GM19372 (cell line): Measurements from ENCODE around the gene RPUSD4.
"Not testable (repeated sequence)": the region's sequence is repeated elsewhere in the genome, so short reads cannot be mapped to it uniquely, and the experiment has no call there.

Source experiments
- ATAC-seq: cut with Tn5 transposase; IDR thresholded peaks from one replicate; pipeline ENCODE4 v1.9.1; 2021; ENCODE audit warnings: mild to moderate bottlenecking, low read depth, moderate library complexity; ENCODE audit not compliant: unreplicated experiment

RPUSD4 gene

GRCh38 chr11:126211236-126212088, at the start of gene RPUSD4, which contains the start of gene FAM118B:
Gene RPUSD4, minus strand, starts transcription at chr11:126211650. Its CDS starts 12 bp downstream, at chr11:126211638.
Gene FAM118B, plus strand, starts transcription at chr11:126211782. Its CDS starts 23,220 bp downstream, at chr11:126235002.
- ATAC-seq = peak; percentile 95

GRCh38 chr11:126257764-126258163, 46.3 kb upstream of the RPUSD4 start:
- ATAC-seq = no peak

- no peak for ATAC-seq
Observed at GRCh38 chr11:126257144-126257543, 45.7 kb upstream of the RPUSD4 start.

- ATAC-seq = no peak
Observed at GRCh38 chr11:126256216-126256615, 44.8 kb upstream of the RPUSD4 start.

GRCh38 chr11:126255507-126255906, 44.1 kb upstream of the RPUSD4 start:
- ATAC-seq = not testable (repeated sequence)

- ATAC-seq = no peak
Observed at GRCh38 chr11:126254819-126255218, 43.4 kb upstream of the RPUSD4 start.

- ATAC-seq = no peak
Observed at GRCh38 chr11:126253265-126253664, 41.8 kb upstream of the RPUSD4 start.

GRCh38 chr11:126246636-126247035, 35.2 kb upstream of the RPUSD4 start:
- ATAC-seq = no peak

GRCh38 chr11:126233391-126233790, 21.9 kb upstream of the RPUSD4 start:
- ATAC-seq = no peak

- ATAC-seq = no peak
Observed at GRCh38 chr11:126232683-126233082, 21.2 kb upstream of the RPUSD4 start.

GRCh38 chr11:126231725-126232459, 20.4 kb upstream of the RPUSD4 start:
- no peak for ATAC-seq

GRCh38 chr11:126229858-126230540, 18.5 kb upstream of the RPUSD4 start:
- no peak for ATAC-seq

- no peak for ATAC-seq
Observed at GRCh38 chr11:126226334-126227084, 15.1 kb upstream of the RPUSD4 start.

- ATAC-seq = no peak
Observed at GRCh38 chr11:126225295-126225665, 13.8 kb upstream of the RPUSD4 start.

- no peak for ATAC-seq
Observed at GRCh38 chr11:126224647-126225294, 13.3 kb upstream of the RPUSD4 start.

- no peak for ATAC-seq
Observed at GRCh38 chr11:126219547-126219946, 8.1 kb upstream of the RPUSD4 start.

- no peak for ATAC-seq
Observed at GRCh38 chr11:126217491-126217890, 6.0 kb upstream of the RPUSD4 start.

GRCh38 chr11:126216526-126217305, 5.3 kb upstream of the RPUSD4 start:
- no peak for ATAC-seq

GRCh38 chr11:126214841-126215240, 3.4 kb upstream of the RPUSD4 start:
- ATAC-seq = no peak
